ENCODE measurements around the gene ZNF491.

DNA sequence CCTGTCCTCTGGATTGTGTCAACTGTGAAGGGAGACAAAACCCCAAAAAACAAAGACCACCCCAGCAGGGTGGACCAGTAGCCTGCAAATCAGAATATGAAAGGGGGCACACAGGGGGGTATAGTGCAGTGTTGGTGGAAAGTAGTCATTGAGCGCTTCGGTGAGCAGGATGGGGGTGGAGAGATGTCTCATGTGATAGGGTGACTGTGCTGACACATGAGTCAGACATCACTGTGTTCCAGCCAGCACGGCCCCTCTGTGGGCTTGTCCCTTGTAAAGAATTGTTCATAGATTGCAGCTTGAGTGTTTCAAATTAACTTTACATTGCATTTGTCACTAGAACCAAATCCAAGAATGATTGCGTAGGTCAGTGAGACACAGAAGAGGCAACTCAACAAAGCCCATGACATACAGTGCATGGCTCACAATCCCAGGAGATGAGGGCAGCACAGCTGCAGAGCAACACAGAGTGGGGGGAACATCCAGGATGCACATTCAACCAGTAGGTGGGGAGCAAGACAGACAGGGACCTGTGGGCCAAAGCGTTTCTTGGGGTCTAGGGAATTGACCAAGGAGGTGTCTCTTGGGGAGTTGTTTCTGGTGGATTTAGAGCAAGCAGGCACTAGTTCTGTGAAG lies 23.3 kb downstream of the ZNF491 start:
- TF ChIP-seq RAD21 (IDR thresholded peaks at IDR 0.05; ENCODE audit: low read depth) = no peak
- TF ChIP-seq POLR2AphosphoS5 (IDR thresholded peaks at IDR 0.05; ENCODE audit: low read depth, low read length) = no peak
- TF ChIP-seq EZH2 (IDR thresholded peaks at IDR 0.05) = no peak
- TF ChIP-seq, protein P1, sequence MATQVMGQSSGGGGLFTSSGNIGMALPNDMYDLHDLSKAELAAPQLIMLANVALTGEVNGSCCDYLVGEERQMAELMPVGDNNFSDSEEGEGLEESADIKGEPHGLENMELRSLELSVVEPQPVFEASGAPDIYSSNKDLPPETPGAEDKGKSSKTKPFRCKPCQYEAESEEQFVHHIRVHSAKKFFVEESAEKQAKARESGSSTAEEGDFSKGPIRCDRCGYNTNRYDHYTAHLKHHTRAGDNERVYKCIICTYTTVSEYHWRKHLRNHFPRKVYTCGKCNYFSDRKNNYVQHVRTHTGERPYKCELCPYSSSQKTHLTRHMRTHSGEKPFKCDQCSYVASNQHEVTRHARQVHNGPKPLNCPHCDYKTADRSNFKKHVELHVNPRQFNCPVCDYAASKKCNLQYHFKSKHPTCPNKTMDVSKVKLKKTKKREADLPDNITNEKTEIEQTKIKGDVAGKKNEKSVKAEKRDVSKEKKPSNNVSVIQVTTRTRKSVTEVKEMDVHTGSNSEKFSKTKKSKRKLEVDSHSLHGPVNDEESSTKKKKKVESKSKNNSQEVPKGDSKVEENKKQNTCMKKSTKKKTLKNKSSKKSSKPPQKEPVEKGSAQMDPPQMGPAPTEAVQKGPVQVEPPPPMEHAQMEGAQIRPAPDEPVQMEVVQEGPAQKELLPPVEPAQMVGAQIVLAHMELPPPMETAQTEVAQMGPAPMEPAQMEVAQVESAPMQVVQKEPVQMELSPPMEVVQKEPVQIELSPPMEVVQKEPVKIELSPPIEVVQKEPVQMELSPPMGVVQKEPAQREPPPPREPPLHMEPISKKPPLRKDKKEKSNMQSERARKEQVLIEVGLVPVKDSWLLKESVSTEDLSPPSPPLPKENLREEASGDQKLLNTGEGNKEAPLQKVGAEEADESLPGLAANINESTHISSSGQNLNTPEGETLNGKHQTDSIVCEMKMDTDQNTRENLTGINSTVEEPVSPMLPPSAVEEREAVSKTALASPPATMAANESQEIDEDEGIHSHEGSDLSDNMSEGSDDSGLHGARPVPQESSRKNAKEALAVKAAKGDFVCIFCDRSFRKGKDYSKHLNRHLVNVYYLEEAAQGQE (IDR thresholded peaks at IDR 0.05; ENCODE audit: low read depth) = no peak
- TF ChIP-seq, protein P2, sequence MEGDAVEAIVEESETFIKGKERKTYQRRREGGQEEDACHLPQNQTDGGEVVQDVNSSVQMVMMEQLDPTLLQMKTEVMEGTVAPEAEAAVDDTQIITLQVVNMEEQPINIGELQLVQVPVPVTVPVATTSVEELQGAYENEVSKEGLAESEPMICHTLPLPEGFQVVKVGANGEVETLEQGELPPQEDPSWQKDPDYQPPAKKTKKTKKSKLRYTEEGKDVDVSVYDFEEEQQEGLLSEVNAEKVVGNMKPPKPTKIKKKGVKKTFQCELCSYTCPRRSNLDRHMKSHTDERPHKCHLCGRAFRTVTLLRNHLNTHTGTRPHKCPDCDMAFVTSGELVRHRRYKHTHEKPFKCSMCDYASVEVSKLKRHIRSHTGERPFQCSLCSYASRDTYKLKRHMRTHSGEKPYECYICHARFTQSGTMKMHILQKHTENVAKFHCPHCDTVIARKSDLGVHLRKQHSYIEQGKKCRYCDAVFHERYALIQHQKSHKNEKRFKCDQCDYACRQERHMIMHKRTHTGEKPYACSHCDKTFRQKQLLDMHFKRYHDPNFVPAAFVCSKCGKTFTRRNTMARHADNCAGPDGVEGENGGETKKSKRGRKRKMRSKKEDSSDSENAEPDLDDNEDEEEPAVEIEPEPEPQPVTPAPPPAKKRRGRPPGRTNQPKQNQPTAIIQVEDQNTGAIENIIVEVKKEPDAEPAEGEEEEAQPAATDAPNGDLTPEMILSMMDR (IDR thresholded peaks at IDR 0.05 in 2 of 3, conservative IDR thresholded peaks at IDR 0.05 in 1 of 3; ENCODE audit: borderline replicate concordance in 1 of 3, insufficient read depth in 1 of 3, low read depth in 2 of 3, low read length in 2 of 3) = no peak
- no peak for TF ChIP-seq EZH2phosphoT487 (IDR thresholded peaks at IDR 0.05; ENCODE audit: borderline replicate concordance)

Data from HCT116 (cell line).